IMR-90 (cell line): ENCODE results near the gene PALLD.
"Not testable (repeated sequence)": the region's sequence is repeated elsewhere in the genome, so short reads cannot be mapped to it uniquely, and the experiment has no call there.

ENCODE experiments used
- FOS ChIP-seq: fragments of 150-350 bp; IDR thresholded peaks from 2 replicates; pipeline ENCODE4 v1.6.1; 2016; ENCODE audit warnings: low read depth, low read length
- POLR2A ChIP-seq: IDR thresholded peaks from 2 replicates; pipeline ENCODE4 v1.6.1; 2012; ENCODE audit warnings: mild to moderate bottlenecking, low read depth, low read length
- RAD21 ChIP-seq: IDR thresholded peaks from 2 replicates; pipeline ENCODE4 v1.6.1; 2012; ENCODE audit warnings: low read length, improper control_type of control experiment
- RCOR1 ChIP-seq: IDR thresholded peaks from 2 replicates; pipeline ENCODE4 v1.6.1; 2012; ENCODE audit warnings: mild to moderate bottlenecking, low read length, improper control_type of control experiment; ENCODE audit not compliant: insufficient replicate concordance
- RFX5 ChIP-seq: IDR thresholded peaks from 2 replicates; pipeline ENCODE4 v1.8.0; 2012; ENCODE audit warnings: low read depth, mild to moderate bottlenecking, low read length, moderate library complexity
- TF ChIP-seq, protein P1 (sequence below): conservative IDR thresholded peaks from 2 replicates; pipeline ENCODE4 v1.5.1; 2012; ENCODE audit warnings: mild to moderate bottlenecking, low read depth, low read length, improper control_type of control experiment

- TF ChIP-seq, protein P1, sequence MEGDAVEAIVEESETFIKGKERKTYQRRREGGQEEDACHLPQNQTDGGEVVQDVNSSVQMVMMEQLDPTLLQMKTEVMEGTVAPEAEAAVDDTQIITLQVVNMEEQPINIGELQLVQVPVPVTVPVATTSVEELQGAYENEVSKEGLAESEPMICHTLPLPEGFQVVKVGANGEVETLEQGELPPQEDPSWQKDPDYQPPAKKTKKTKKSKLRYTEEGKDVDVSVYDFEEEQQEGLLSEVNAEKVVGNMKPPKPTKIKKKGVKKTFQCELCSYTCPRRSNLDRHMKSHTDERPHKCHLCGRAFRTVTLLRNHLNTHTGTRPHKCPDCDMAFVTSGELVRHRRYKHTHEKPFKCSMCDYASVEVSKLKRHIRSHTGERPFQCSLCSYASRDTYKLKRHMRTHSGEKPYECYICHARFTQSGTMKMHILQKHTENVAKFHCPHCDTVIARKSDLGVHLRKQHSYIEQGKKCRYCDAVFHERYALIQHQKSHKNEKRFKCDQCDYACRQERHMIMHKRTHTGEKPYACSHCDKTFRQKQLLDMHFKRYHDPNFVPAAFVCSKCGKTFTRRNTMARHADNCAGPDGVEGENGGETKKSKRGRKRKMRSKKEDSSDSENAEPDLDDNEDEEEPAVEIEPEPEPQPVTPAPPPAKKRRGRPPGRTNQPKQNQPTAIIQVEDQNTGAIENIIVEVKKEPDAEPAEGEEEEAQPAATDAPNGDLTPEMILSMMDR, result not testable (repeated sequence)
- TF ChIP-seq RAD21, FOS, RCOR1, RFX5, POLR2A: not testable (repeated sequence)
Observed at GRCh38 chr4:168803052-168803451, 306.2 kb downstream of the PALLD start.
